Adipocyte (in vitro differentiated cells): Measurements from ENCODE around the gene KREMEN1.
"Not testable (repeated sequence)": the region's sequence is repeated elsewhere in the genome, so short reads cannot be mapped to it uniquely, and the experiment has no call there.

ENCODE experiments used
- DNase-seq: peaks from one replicate; pipeline ENCODE4 v3.0.0-alpha.2; 2015; ENCODE audit warnings: low read depth
- H3K27me3 ChIP-seq: replicated peaks from 2 replicates; pipeline ENCODE4 v1.7.0; 2013; ENCODE audit warnings: mild to moderate bottlenecking, low read length, moderate library complexity; ENCODE audit not compliant: control insufficient read depth, insufficient read depth
- H3K36me3 ChIP-seq: 2 replicates; pipeline ENCODE4 v1.7.0; 2013; ENCODE audit warnings: low read length, mild to moderate bottlenecking, moderate library complexity; ENCODE audit not compliant: control insufficient read depth, insufficient read depth, severe bottlenecking
- H3K4me1 ChIP-seq: 2 replicates; pipeline ENCODE4 v1.7.0; 2013; ENCODE audit warnings: mild to moderate bottlenecking, low read length, moderate library complexity; ENCODE audit not compliant: control insufficient read depth, insufficient read depth
- H3K4me3 ChIP-seq: 2 replicates; pipeline ENCODE4 v1.7.0; 2013; ENCODE audit warnings: mild to moderate bottlenecking, low read length, moderate library complexity
- H3K9ac ChIP-seq: 2 replicates; pipeline ENCODE4 v1.7.0; 2013; ENCODE audit warnings: mild to moderate bottlenecking, low read length, moderate library complexity
- H3K9me3 ChIP-seq: 2 replicates; pipeline ENCODE4 v1.7.0; 2013; ENCODE audit warnings: mild to moderate bottlenecking, low read length, moderate library complexity; ENCODE audit not compliant: control insufficient read depth

The KREMEN1 gene

DNA sequence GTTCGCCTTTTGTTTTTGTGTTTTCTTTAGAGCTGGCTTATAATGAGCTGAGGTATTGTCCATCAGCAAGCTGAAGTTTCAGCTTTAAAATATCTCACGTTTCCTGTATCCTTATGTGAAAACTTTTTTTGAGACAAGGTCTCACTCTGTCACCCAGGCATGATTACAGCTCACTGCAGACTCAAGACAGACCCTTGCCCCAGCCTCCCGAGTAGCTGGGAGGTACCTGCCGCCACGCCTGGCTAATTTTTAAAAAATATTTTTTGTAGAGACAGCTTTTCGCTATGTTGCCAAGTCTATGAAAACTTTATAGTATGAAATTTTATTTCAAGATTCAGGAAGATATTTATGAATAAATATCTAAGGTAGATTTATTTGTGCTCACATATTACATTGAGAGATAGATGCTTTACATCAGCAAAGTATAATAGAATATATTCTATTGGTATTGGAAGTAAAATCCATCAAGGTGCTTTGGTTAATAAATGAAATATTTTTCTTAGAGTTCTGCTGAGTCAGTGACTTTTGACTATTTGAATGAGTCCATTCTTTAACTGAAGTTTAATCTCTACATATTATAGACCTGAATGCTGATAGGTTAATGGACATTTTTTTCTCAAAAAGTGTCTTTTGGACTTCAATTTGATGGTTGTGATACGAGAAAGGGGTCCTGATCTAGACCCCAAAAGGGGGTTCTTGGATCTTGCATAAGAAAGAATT lies 10.2 kb downstream of the KREMEN1 start:
- Histone ChIP-seq H3K4me1 (peaks cover 51% of the 10 kb centered on the region), H3K4me3 (no peak overlapping the region), H3K36me3 (no peaks in the 10 kb centered on the region), H3K9ac (peak overlapping the region; percentile 24), H3K27me3 (no peaks in the 10 kb centered on the region), H3K9me3 (no peaks in the 10 kb centered on the region)
- no peak for DNase-seq

DNA sequence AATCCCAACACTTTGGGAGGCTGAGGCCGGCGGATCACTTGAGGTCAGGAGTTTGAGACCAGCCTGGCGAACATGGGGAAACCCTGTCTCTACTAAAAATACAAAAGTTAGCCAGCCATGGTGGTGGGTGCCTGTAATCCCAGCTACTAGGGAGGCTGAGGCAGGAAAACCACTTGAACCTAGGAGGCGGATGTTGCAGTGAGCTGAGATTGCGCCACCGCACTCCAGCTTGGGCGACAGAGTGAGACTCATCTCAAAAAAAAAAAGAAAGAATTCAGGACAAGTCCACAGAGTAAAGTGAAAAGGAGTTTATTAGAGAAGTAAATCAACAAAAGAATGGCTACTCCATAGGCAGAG lies 10.7 kb downstream of the KREMEN1 start:
- peaks cover 51% of the 10 kb centered on the region for H3K4me1 ChIP-seq

DNA sequence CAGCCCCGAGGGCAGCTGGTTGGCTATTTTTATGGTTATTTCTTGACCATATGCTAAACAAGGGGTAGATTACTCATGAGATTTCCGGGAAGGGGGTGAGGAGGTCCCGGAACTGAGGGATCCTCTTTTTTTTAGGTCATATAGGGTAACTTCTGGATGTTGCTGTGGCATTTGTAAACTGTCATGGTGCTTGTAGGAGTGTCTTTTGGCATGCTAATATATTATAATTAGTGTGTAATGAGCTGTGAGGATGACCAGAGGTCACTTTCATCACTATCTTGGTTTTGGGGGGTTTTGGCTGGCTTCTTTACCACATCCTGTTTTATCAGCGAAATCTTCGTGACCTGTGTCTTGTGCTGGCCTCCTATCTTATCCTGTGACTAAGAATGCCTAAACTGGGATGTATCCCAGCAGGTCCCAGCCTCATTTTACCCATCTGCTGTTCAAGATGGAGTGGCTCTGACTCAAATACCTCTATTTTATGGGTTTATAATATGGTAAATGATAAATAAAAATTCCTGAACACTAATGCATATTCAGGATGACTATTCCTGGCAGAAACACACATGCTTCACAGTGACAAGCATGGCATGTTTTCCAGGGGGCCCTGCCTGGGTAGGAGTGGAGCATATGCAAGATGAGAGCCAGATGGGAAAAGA lies 11.2 kb downstream of the KREMEN1 start:
- Histone ChIP-seq H3K36me3 (no peaks in the 10 kb centered on the region), H3K4me3 (peak overlapping the region; percentile 7), H3K4me1 (peaks cover 50% of the 10 kb centered on the region), H3K9me3 (no peaks in the 10 kb centered on the region), H3K27me3 (no peaks in the 10 kb centered on the region), H3K9ac (no peak overlapping the region)
- no peak for DNase-seq

More for the DNA sequence above, 10.7 kb downstream of the KREMEN1 start:
- not testable (repeated sequence) for DNase-seq, H3K9ac ChIP-seq, H3K9me3 ChIP-seq, H3K36me3 ChIP-seq, H3K27me3 ChIP-seq, H3K4me3 ChIP-seq

DNA sequence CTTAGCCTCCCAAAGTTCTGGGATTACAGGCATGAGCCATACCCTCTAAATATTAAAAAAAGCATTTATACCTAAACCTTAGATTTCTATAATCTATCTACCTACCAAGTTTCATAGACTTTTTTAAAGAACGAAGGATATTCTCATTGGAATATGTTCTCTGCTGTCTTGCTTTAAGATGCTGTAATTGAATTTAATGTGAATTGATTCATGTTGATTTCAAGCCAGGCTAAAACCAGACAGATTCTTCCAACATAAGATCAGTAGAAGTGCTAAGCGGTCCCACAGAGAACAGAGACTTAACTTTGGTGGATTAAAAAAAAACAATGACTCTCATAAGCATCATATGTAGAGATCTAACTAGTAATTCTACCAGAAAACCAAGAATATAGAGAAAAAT lies 14.2 kb downstream of the KREMEN1 start:
- H3K4me3 ChIP-seq, result no peak overlapping the region
- no peak for DNase-seq
- no peak overlapping the region for H3K9ac ChIP-seq
- H3K27me3 ChIP-seq, result no peaks in the 10 kb centered on the region
- H3K9me3 ChIP-seq, result no peaks in the 10 kb centered on the region
- peaks cover 27% of the 10 kb centered on the region for H3K4me1 ChIP-seq
- H3K36me3 ChIP-seq, result no peaks in the 10 kb centered on the region

DNA sequence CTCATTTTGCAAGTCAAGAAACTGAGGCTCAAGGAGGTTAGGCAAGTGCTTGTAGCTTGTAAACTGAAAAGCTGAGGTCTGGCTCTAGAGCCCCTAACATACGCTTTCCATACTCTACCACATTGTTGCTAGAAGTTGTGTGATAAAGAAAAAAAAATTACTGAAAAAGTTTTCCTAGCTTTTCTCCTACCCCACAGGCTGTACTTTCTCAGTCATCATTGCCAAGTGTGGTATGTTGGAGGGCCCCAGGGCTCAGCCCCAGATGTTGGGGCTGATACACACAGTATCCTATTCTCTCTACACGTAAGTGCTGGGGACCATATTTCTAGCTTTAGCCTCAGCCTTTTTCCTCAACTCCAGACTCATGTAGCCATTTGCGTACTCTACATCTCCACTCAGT lies 16.0 kb downstream of the KREMEN1 start:
- Histone ChIP-seq H3K27me3 (no peaks in the 10 kb centered on the region), H3K36me3 (no peaks in the 10 kb centered on the region), H3K9ac (no peak overlapping the region), H3K4me3 (no peak overlapping the region), H3K9me3 (no peaks in the 10 kb centered on the region), H3K4me1 (peaks cover 19% of the 10 kb centered on the region)
- DNase-seq, result no peak

DNA sequence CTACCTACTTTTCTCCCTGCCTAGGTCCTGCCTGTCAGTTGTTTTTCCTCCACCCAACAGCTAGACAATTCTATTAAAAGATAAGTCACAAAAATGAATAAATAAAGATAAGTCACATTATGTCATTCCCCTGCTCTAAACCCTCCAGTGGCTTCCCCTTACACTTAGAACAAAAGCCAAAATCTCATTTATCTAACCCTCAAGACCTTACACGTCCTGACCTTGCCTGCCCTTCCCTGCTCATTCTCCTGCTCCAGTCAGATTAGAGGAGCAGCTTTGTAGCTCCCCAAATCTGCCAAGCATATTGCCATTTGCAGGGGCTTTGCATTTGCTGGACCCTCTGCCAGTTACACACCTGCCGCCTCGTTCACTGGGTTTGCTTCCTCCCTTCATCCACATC lies 16.7 kb downstream of the KREMEN1 start:
- Histone ChIP-seq H3K4me1 (peaks cover 18% of the 10 kb centered on the region), H3K9me3 (no peaks in the 10 kb centered on the region), H3K9ac (no peak overlapping the region), H3K36me3 (no peaks in the 10 kb centered on the region), H3K27me3 (no peaks in the 10 kb centered on the region), H3K4me3 (no peak overlapping the region)
- no peak for DNase-seq

DNA sequence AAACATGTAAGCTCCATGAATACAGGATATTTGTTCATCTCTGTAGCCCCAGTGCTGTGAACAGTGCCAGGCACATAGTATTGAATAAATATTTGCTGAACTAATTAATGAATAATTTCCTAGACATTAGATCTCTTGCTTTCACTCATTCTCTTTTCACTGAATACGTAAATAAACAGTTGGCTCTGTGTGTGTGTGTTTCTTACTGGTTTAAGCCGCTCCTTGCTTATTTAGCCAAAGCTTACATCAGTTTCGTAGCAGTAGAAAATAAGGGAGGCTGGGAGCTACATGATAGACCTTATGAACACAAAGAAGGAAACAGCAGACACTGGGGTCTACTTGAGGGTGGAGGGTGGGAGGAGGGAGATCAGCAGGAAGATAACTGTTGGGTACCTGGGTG lies 17.2 kb downstream of the KREMEN1 start:
- DNase-seq, result no peak
- Histone ChIP-seq H3K27me3 (no peaks in the 10 kb centered on the region), H3K4me1 (peaks cover 15% of the 10 kb centered on the region), H3K9ac (no peak overlapping the region), H3K36me3 (no peaks in the 10 kb centered on the region), H3K4me3 (no peak overlapping the region), H3K9me3 (no peaks in the 10 kb centered on the region)

DNA sequence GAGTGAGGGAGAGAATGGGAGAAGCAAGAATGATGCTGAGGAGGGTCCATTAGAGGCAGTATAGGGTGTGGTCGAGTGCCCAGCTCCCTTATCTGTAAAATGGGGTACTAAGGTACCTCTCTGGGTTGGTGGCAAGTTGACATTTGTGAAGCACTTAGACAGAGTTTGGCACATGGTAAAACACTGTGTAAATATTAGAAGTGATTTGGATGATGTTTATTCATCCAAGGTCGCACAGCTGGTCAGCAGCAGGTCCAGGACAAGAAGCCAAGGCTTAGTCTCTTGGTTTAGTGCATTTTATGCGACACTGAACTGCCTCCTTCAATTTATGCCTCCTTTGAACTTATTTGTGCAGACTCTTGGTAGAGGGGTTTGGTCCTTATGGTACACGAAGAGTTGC lies 19.4 kb downstream of the KREMEN1 start:
- Histone ChIP-seq H3K4me3 (no peak overlapping the region), H3K9ac (no peak overlapping the region), H3K4me1 (peaks cover 21% of the 10 kb centered on the region), H3K9me3 (no peaks in the 10 kb centered on the region), H3K36me3 (no peaks in the 10 kb centered on the region), H3K27me3 (no peaks in the 10 kb centered on the region)
- no peak for DNase-seq

DNA sequence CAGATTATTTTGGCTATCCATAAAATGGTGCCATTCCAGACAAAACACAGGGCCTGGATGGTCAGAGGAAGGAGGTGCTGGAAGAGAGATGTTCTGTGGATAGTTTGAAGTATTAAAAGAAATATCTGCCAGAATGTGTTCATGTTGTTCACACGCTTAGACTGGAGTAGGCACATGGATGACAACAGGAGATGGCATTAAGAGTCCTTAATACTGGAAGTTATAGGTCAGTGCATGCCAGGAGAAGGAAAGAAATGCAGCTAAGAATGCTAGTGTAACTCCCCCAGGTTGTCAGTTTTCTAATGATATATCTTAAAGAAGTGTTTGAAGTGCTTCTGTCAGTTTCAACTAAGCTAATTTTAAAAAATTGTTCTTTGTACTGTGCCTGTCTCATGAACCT lies 20.2 kb downstream of the KREMEN1 start:
- no peak for DNase-seq
- Histone ChIP-seq H3K9ac (no peak overlapping the region), H3K9me3 (no peaks in the 10 kb centered on the region), H3K36me3 (no peaks in the 10 kb centered on the region), H3K4me1 (peaks cover 21% of the 10 kb centered on the region), H3K4me3 (peak overlapping the region; percentile 30), H3K27me3 (no peaks in the 10 kb centered on the region)

DNA sequence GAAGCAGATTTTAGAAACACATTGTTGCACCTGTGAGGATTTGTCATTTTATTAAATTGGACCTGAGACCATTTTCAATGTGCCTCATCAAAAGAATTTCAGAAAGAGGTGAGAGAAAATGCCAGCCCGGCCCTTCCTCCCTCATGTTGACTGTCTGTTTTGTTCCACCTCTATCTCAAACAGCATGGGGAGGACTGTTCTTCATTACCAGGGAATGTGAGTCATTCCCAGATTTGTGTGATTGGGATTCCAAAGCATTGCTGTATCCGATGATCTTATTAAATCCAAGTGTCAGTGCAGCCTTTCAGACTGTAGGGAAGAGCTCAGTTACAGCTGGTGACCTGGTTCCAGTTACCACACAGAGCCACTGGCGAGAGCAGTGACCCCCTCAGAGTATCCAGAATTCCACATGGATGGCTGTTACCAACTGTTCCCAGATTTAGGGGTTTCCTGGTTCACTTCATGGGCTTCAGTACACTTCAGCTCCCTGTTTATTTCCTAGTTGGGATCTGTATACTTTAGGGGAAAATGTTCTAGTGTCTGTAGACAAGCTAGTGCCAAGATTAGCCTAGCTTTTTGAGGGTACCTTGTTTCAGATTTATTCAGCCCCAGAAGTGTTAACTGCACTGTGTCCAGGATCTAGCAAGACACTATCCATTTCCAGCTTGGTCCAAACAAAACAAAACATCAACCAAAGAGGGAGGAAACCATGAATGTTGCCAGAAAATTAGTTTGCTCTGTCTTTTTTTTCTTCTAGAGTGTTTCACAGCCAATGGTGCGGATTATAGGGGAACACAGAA lies 20.9 kb downstream of the KREMEN1 start:
- no peaks in the 10 kb centered on the region for H3K36me3 ChIP-seq

DNA sequence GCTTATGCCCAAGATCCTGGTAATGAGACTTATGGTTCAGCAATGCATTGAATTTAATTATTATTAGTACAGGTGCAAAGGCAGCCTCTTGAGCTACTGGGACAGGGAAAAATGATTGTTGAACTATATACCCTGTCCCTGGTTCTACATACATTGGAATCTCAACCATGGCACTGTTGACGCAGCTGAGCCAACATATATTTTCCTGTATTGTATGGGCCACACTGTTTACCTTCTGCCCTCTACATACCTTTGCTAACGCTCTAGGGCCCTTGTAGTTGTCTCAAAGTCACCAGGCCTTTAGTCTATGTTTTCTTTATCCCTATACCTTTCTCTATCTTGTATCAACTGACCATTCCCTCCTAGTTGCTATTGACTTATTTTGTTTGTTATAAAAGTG lies 22.6 kb downstream of the KREMEN1 start:
- no peak overlapping the region for H3K4me3 ChIP-seq
- DNase-seq, result no peak
- no peak overlapping the region for H3K9ac ChIP-seq
- no peaks in the 10 kb centered on the region for H3K27me3 ChIP-seq
- H3K9me3 ChIP-seq, result no peaks in the 10 kb centered on the region
- peaks cover 4% of the 10 kb centered on the region for H3K36me3 ChIP-seq
- peaks cover 21% of the 10 kb centered on the region for H3K4me1 ChIP-seq

More for the DNA sequence above, 20.9 kb downstream of the KREMEN1 start:
- Histone ChIP-seq H3K27me3 (no peaks in the 10 kb centered on the region), H3K9ac (no peak overlapping the region), H3K4me3 (peak overlapping the region; percentile 30), H3K9me3 (no peaks in the 10 kb centered on the region), H3K4me1 (peaks cover 21% of the 10 kb centered on the region)
- peak; percentile 83 for DNase-seq
